ENCODE data around the gene NCBP3.

- TF ChIP-seq NR1H2 (CRISPR knock-in tag; IDR thresholded peaks at IDR 0.05): no peak
- TF ChIP-seq CBX8 (IDR thresholded peaks at IDR 0.05; ENCODE audit: borderline replicate concordance, extremely low read depth, low read depth, low read length, poor library complexity, severe bottlenecking): no peak
- no peak for TF ChIP-seq POLR2AphosphoS5 (IDR thresholded peaks at IDR 0.05; ENCODE audit: control insufficient read depth, insufficient read depth, low read depth, low read length)
- TF ChIP-seq NR2C2 (CRISPR knock-in tag; IDR thresholded peaks at IDR 0.05): no peak
- TF ChIP-seq NR2C2 (tag; IDR thresholded peaks at IDR 0.05): no peak
- no peak for TF ChIP-seq ELF1 (tag; IDR thresholded peaks at IDR 0.05)
- TF ChIP-seq SPI1 (IDR thresholded peaks at IDR 0.05; ENCODE audit: borderline replicate concordance, low read depth, low read length): no peak
- no peak for TF ChIP-seq ZBTB33 (CRISPR knock-in tag; IDR thresholded peaks at IDR 0.05)
- TF ChIP-seq, protein P1, sequence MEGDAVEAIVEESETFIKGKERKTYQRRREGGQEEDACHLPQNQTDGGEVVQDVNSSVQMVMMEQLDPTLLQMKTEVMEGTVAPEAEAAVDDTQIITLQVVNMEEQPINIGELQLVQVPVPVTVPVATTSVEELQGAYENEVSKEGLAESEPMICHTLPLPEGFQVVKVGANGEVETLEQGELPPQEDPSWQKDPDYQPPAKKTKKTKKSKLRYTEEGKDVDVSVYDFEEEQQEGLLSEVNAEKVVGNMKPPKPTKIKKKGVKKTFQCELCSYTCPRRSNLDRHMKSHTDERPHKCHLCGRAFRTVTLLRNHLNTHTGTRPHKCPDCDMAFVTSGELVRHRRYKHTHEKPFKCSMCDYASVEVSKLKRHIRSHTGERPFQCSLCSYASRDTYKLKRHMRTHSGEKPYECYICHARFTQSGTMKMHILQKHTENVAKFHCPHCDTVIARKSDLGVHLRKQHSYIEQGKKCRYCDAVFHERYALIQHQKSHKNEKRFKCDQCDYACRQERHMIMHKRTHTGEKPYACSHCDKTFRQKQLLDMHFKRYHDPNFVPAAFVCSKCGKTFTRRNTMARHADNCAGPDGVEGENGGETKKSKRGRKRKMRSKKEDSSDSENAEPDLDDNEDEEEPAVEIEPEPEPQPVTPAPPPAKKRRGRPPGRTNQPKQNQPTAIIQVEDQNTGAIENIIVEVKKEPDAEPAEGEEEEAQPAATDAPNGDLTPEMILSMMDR (IDR thresholded peaks at IDR 0.05 in 2 of 3, conservative IDR thresholded peaks at IDR 0.05 in 1 of 3; ENCODE audit: insufficient read depth in 2 of 3, low read depth in 1 of 3, low read length in 3 of 3): no peak
- no peak for TF ChIP-seq POLR2A (conservative IDR thresholded peaks at IDR 0.05)
- TF ChIP-seq SRSF1 (IDR thresholded peaks at IDR 0.05; ENCODE audit: low read depth, low read length): no peak
Measured at GRCh38 chr17:3777366-3778120, 68.5 kb downstream of the NCBP3 start.
